H1 (cell line): Measurements from ENCODE around the gene TSPOAP1.

Source experiments
- CTCF ChIP-seq, 3 experiments: IDR thresholded peaks; 1 replicate in 2 of 3; 2 replicates in 1 of 3; pipeline versions ENCODE4 v1.5.1 to v1.6.1; 2011; ENCODE audit warnings: low read length in 3 of 3, mild to moderate bottlenecking in 3 of 3, inconsistent platforms in 2 of 3, low read depth in 1 of 3, moderate library complexity in 1 of 3; ENCODE audit not compliant: insufficient read depth in 1 of 3; ENCODE audit errors: control extremely low read depth in 1 of 3
- RFX5 ChIP-seq: IDR thresholded peaks from 2 replicates; pipeline ENCODE4 v1.6.1; 2011; ENCODE audit warnings: low read depth, low read length, improper control_type of control experiment, borderline replicate concordance
- SP2 ChIP-seq: IDR thresholded peaks from 2 replicates; pipeline ENCODE4 v1.6.1; 2012; ENCODE audit warnings: mild to moderate bottlenecking, low read length, inconsistent platforms

GRCh38 chr17:58322581-58323185 is 5.9 kb downstream of the TSPOAP1 start:
- TF ChIP-seq CTCF (IDR thresholded peaks at IDR 0.05; ENCODE audit: control extremely low read depth in 1 of 3, insufficient read depth in 1 of 3, low read depth in 1 of 3, low read length in 3 of 3) (no peak), RFX5 (no peak), SP2 (no peak)
